ENCODE results near the gene EDEM1. TPM values are rescaled to one million over a fixed set of nuclear protein-coding genes. Genes with fewer than 3 reads are reported as not detected.

EDEM1 gene
- total and polyA plus RNA-seq, 2 donors (not counting 1 experiment from before 2014, with no cell fraction given) = 58.3 to 167 TPM

DNA sequence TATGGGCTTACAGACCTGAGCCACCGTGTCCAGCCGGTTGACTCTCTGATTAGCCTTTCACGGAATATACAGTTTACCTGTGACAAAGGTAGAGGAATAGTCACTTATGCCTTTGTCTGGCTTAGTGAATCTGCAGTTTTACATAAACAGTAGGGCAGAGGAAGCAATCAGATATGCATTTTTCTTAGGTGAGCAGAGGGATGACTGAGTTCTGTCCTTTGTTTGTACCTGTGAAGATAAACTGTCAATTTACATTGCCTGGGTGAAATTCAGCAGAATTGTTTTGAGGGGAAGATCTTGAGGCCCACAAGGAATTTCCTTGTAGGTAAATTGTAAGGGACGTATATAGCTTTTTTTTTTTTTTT is 10.8 kb downstream of the EDEM1 start:
- no peaks in the 10 kb centered on the region for H3K27me3 ChIP-seq (replicated peaks in 1 of 4; ENCODE audit: control extremely low read depth in 1 of 4, control insufficient read depth in 3 of 4, insufficient read depth in 4 of 4, low read length in 3 of 4)
- peaks cover 4% of the 10 kb centered on the region for H4K20me1 ChIP-seq (ENCODE audit: control insufficient read depth, insufficient read depth, low read length, poor library complexity, severe bottlenecking)
- peaks cover 79% of the 10 kb centered on the region for H3K4me1 Mint-ChIP-seq
- peak overlapping the region; percentile 81 to 97 for H3K27ac ChIP-seq (ENCODE audit: low read length in 2 of 2)
- peak overlapping the region; percentile 60 for H3K4me2 ChIP-seq (replicated peaks; ENCODE audit: low read depth, low read length, poor library complexity, severe bottlenecking)
- H3K36me3 ChIP-seq (replicated peaks in 1 of 2; ENCODE audit: control extremely low read depth in 1 of 2, control insufficient read depth in 1 of 2, extremely low read depth in 1 of 2, insufficient read depth in 2 of 2, low read length in 1 of 2) = peaks cover 17 to 59% of the 10 kb centered on the region in 2 experiments
- peak overlapping the region; percentile 93 for H3K27ac Mint-ChIP-seq
- no peaks in the 10 kb centered on the region for H3K9me3 Mint-ChIP-seq (ENCODE audit: insufficient read depth)
- TF ChIP-seq, protein P1, sequence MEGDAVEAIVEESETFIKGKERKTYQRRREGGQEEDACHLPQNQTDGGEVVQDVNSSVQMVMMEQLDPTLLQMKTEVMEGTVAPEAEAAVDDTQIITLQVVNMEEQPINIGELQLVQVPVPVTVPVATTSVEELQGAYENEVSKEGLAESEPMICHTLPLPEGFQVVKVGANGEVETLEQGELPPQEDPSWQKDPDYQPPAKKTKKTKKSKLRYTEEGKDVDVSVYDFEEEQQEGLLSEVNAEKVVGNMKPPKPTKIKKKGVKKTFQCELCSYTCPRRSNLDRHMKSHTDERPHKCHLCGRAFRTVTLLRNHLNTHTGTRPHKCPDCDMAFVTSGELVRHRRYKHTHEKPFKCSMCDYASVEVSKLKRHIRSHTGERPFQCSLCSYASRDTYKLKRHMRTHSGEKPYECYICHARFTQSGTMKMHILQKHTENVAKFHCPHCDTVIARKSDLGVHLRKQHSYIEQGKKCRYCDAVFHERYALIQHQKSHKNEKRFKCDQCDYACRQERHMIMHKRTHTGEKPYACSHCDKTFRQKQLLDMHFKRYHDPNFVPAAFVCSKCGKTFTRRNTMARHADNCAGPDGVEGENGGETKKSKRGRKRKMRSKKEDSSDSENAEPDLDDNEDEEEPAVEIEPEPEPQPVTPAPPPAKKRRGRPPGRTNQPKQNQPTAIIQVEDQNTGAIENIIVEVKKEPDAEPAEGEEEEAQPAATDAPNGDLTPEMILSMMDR (IDR thresholded peaks at IDR 0.05) = no peak
- no peak for TF ChIP-seq EZH2 (IDR thresholded peaks at IDR 0.05; ENCODE audit: borderline replicate concordance, insufficient read depth, low read depth, low read length, poor library complexity, severe bottlenecking)
- CTCF ChIA-PET = interaction anchor here (0.7 to 3.8 kb wide), 7 partner anchors 10 to 77 kb away, joined by 3 to 13 read pairs (median 4); partner anchors contain the start of gene EDEM1
- no peaks in the 10 kb centered on the region for H3K9me3 ChIP-seq (ENCODE audit: control extremely low read depth in 1 of 3, control insufficient read depth in 2 of 3, insufficient read depth in 1 of 3, low read length in 2 of 3)
- POLR2A ChIA-PET = interaction anchor here (0.9 to 3.5 kb wide), 3 partner anchors 11 to 220 kb away, joined by 6 to 58 read pairs (median 15); partner anchors contain the start of genes BHLHE40 and EDEM1
- H3K27me3 Mint-ChIP-seq = no peaks in the 10 kb centered on the region
- no peak for DNase-seq
- intact Hi-C loops (cut with micrococcal nuclease) = loop anchor here (5.0 kb wide), 2 partner anchors 221 to 486 kb away; partner anchors contain the start of gene BHLHE40
- no peak for ATAC-seq (ENCODE audit: low read depth)
- H3K9ac ChIP-seq (ENCODE audit: low read length) = no peak overlapping the region
- H2AFZ ChIP-seq (ENCODE audit: insufficient read depth, low read depth, low read length, poor library complexity, severe bottlenecking) = no peak overlapping the region
- H3K4me1 ChIP-seq (ENCODE audit: control insufficient read depth in 2 of 2, insufficient read depth in 2 of 2, low read length in 2 of 2) = peaks cover 58 to 69% of the 10 kb centered on the region in 2 donors
- WGBS (ENCODE audit: insufficient coverage) = 92% methylated on average over 4 of the region's 4 CpGs
- peaks cover 100% of the 10 kb centered on the region for H3K79me2 ChIP-seq (ENCODE audit: control insufficient read depth, insufficient read depth, low read length)
- no peak overlapping the region for H3K4me3 ChIP-seq (ENCODE audit: control extremely low read depth in 1 of 5, extremely low read depth in 1 of 5, insufficient read depth in 1 of 5, low read depth in 2 of 5, low read length in 4 of 5)
- H3K4me3 Mint-ChIP-seq = peak overlapping the region; percentile 79

DNA sequence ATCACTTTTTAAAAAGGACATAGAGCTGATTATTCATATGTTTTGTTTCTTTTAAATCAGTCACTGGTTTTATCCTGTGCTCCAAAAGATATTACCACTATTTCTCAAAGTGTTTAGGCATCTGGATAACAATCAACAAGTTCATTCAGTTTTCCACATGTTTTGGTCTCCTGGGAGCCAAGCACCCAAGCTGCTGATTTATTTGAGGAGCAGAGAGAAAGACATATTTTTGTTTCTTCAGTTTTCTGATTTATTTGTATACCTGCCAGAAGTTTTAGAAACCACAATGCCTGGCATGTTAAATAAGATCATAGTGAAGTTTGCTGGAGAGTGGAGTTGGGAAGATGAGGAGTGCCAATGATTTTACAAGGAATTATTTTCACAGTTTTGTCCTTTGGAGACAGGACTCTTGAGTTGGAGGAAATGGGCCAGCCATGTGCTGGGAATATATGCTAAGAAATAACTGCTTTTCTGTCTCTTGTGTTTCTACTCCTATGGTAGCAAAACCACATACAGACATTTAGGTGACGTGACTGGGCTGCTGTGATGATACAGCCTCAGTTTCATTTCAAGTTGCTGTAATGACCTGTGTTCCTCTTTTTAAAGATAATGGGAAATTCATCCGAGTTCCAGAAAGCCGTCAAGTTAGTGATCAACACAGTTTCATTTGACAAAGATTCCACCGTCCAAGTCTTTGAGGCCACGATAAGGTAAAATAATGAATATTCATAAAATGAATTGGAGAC is 11.7 kb downstream of the EDEM1 start:
- peak; percentile 83 for DNase-seq
- H3K4me3 ChIP-seq (ENCODE audit: control extremely low read depth in 1 of 5, extremely low read depth in 1 of 5, insufficient read depth in 1 of 5, low read depth in 2 of 5, low read length in 4 of 5) = no peak overlapping the region

More for the DNA sequence above, 11.7 kb downstream of the EDEM1 start:
- no peaks in the 10 kb centered on the region for H3K9me3 Mint-ChIP-seq (ENCODE audit: insufficient read depth)
- H3K4me2 ChIP-seq (replicated peaks; ENCODE audit: low read depth, low read length, poor library complexity, severe bottlenecking) = peak overlapping the region; percentile 47
- no peak for TF ChIP-seq EZH2 (IDR thresholded peaks at IDR 0.05; ENCODE audit: borderline replicate concordance, insufficient read depth, low read depth, low read length, poor library complexity, severe bottlenecking)
- TF ChIP-seq, protein P1 (IDR thresholded peaks at IDR 0.05) = no peak
- peaks cover 98% of the 10 kb centered on the region for H3K79me2 ChIP-seq (ENCODE audit: control insufficient read depth, insufficient read depth, low read length)
- WGBS (ENCODE audit: insufficient coverage) = 0% methylated on average over 1 of the region's 5 CpGs
- ATAC-seq (ENCODE audit: low read depth) = peak; percentile 28
- ChIA-PET CTCF (interaction anchor here (1.0 to 1.1 kb wide), 2 partner anchors 12 to 63 kb away, joined by 3 to 4 read pairs; no protein-coding TSS in a partner anchor), POLR2A (interaction anchor here (2.9 to 3.5 kb wide), 2 partner anchors 12 to 17 kb away, joined by 15 to 58 read pairs; partner anchors contain the start of gene EDEM1)
- no peaks in the 10 kb centered on the region for H3K27me3 ChIP-seq (replicated peaks in 1 of 4; ENCODE audit: control extremely low read depth in 1 of 4, control insufficient read depth in 3 of 4, insufficient read depth in 4 of 4, low read length in 3 of 4)
- H3K27ac ChIP-seq (ENCODE audit: low read length in 2 of 2) = peak overlapping the region; percentile 81 to 97
- peaks cover 16 to 63% of the 10 kb centered on the region in 2 experiments for H3K36me3 ChIP-seq (replicated peaks in 1 of 2; ENCODE audit: control extremely low read depth in 1 of 2, control insufficient read depth in 1 of 2, extremely low read depth in 1 of 2, insufficient read depth in 2 of 2, low read length in 1 of 2)
- no peaks in the 10 kb centered on the region for H3K27me3 Mint-ChIP-seq
- H3K9ac ChIP-seq (ENCODE audit: low read length) = peak overlapping the region; percentile 24
- no peaks in the 10 kb centered on the region for H3K9me3 ChIP-seq (ENCODE audit: control extremely low read depth in 1 of 3, control insufficient read depth in 2 of 3, insufficient read depth in 1 of 3, low read length in 2 of 3)
- peaks cover 57 to 64% of the 10 kb centered on the region in 2 donors for H3K4me1 ChIP-seq (ENCODE audit: control insufficient read depth in 2 of 2, insufficient read depth in 2 of 2, low read length in 2 of 2)
- peaks cover 4% of the 10 kb centered on the region for H4K20me1 ChIP-seq (ENCODE audit: control insufficient read depth, insufficient read depth, low read length, poor library complexity, severe bottlenecking)
- intact Hi-C loops (cut with micrococcal nuclease) = loop anchor here (1.0 to 5.0 kb wide), 3 partner anchors 63 to 487 kb away; partner anchors contain the start of gene BHLHE40
- peaks cover 73% of the 10 kb centered on the region for H3K4me1 Mint-ChIP-seq
- peak overlapping the region; percentile 79 for H3K4me3 Mint-ChIP-seq
- peak overlapping the region; percentile 93 for H3K27ac Mint-ChIP-seq
- peak overlapping the region; percentile 0 for H2AFZ ChIP-seq (ENCODE audit: insufficient read depth, low read depth, low read length, poor library complexity, severe bottlenecking)

Data from B cell (primary cell).